Adrenal gland (tissue), 12 donors: ENCODE measurements around the gene MCF2L. TPM values are rescaled to one million over a fixed set of nuclear protein-coding genes. Genes with fewer than 3 reads are reported as not detected.

Experiments
- DNase-seq, 7 donors: peaks; one replicate each; pipeline ENCODE4 v3.0.0-alpha.2; 2019 to 2020
- H3K27ac ChIP-seq, 5 donors: fragments of 200-600 bp; sonication (generic) in 4 of 5; 1 replicate in 3 of 5; 2 replicates in 2 of 5; pipeline versions ENCODE4 v1.5.1 to v1.8.0; 2016 to 2020; ENCODE audit warnings: mild to moderate bottlenecking in 1 of 5
- H3K27me3 ChIP-seq: fragments of 200-600 bp; 2 replicates; pipeline ENCODE4 v1.8.0; 2021
- H3K36me3 ChIP-seq, 2 donors: fragments of 200-600 bp; replicated peaks in 1 of 2; 1 replicate in 1 of 2; 2 replicates in 1 of 2; pipeline versions ENCODE4 v1.5.1 to v1.8.0; 2018 to 2022
- H3K4me1 ChIP-seq, 2 donors: fragments of 200-600 bp; replicated peaks in 1 of 2; 1 replicate in 1 of 2; 2 replicates in 1 of 2; pipeline versions ENCODE4 v1.5.1 to v1.8.0; 2018 to 2021
- H3K4me3 ChIP-seq, 4 donors: fragments of 200-600 bp; sonication (generic) in 3 of 4; one replicate each; pipeline ENCODE4 v1.5.1; 2016 to 2018
- H3K9me3 ChIP-seq, 3 donors: fragments of 200-600 bp; sonication (generic) in 1 of 3; replicated peaks in 1 of 3; 1 replicate in 2 of 3; 2 replicates in 1 of 3; pipeline versions ENCODE4 v1.5.1 to v1.8.0; 2016 to 2021
- CTCF ChIP-seq, 6 experiments: fragments of 450-650 bp in 4 of 6; fragments of 200-600 bp in 2 of 6; sonication (generic) in 1 of 6; IDR thresholded peaks; 1 replicate in 5 of 6; 2 replicates in 1 of 6; pipeline versions ENCODE4 v1.5.1 to v1.8.0; 2016 to 2021; ENCODE audit warnings: antibody characterized with exemption in 6 of 6, mild to moderate bottlenecking in 2 of 6, moderate library complexity in 1 of 6
- POLR2A ChIP-seq, 2 donors: fragments of 450-650 bp; IDR thresholded peaks; one replicate each; pipeline ENCODE4 v1.6.1; 2017; ENCODE audit warnings: antibody characterized with exemption in 2 of 2, mild to moderate bottlenecking in 2 of 2, moderate library complexity in 1 of 2
- WGBS, 4 donors: extraction: QIAGEN DNeasy Blood & Tissue Kit in 2 of 4; methylation state at CpG; one replicate each; pipeline versions ENCODE4 v1.1.5 to v1.1.7; 2013 to 2017; 5-methylcytosine and 5-hydroxymethylcytosine counted together
- intact Hi-C, 2 donors: fragments of 100-400 bp; cut with DNase I; formaldehyde crosslinking; loops; one replicate each; pipeline versions ENCODE4 v1.14.1 to v1.15.0; 2022 to 2023
- polyA plus RNA-seq, 3 donors: library from polyadenylated mRNA; stranded (reverse); fragments of 200-250 nt in 2 of 3; fragments of 350-450 nt in 1 of 3; fragmentation: Illumina TruSeq in 1 of 3; extraction: RNeasy Lipid Tissue Mini Kit (QIAGEN cat#74804) in 1 of 3; gene quantifications; one replicate each; pipeline ENCODE4 v1.2.3, GENCODE V29; 2013 to 2014
- total RNA-seq, 9 donors: library from RNA; depleted of rRNA in 4 of 9; stranded (reverse); fragments of >200 nt in 4 of 9; fragments of 120-200 nt in 1 of 9; fragmentation: NEBNext Ultra II Directional in 1 of 9; extraction: Animal tissue kit (Norgen Biotek cat#: 25700) in 1 of 9; gene quantifications; one replicate each; pipeline versions ENCODE4 v1.1.0 to v1.2.4, GENCODE V29; 2013 to 2023
- donor health status: healthy with polysubstance abuse.
- donor health status: Bipolar disorder and iron deficiency.
- donor health status: DM: yes; HTN: yes; CAD: no.
- donor health status: DM: no; HTN: no; CAD: no.
- donor health status: DM: no; HTN: no; CAD: no.
- donor health status: DM: yes; HTN: yes; CAD: no.

The MCF2L gene
- total and polyA plus RNA-seq, 12 donors: 7.6 to 49.0 (median 15.3) TPM

- Histone ChIP-seq H3K27me3 (no peaks in the 10 kb centered on the region), H3K9me3 (no peaks in the 10 kb centered on the region), H3K36me3 (no peaks in the 10 kb centered on the region), H3K27ac (peak overlapping the region in 3 of 5 donors; percentile 17 to 81 (median 80)), H3K4me1 (no peaks in the 10 kb centered on the region), H3K4me3 (peak overlapping the region in 1 of 4 donors; percentile 32)
- 48 to 72% (median 61%) methylated on average over 18 to 25 of the region's 25 CpGs for WGBS, 4 donors
- TF ChIP-seq CTCF (IDR thresholded peaks at IDR 0.05) (no peak), POLR2A (IDR thresholded peaks at IDR 0.05) (peak in 1 of 2 donors; percentile 27)
- peak in 4 of 7 donors; percentile 34 to 72 (median 49) for DNase-seq
- intact Hi-C loops: no loop called here
Measured at GRCh38 chr13:112978561-112979405, 9.8 kb downstream of the MCF2L start.

- WGBS, 4 donors: 74 to 86% (median 77%) methylated on average over 11 to 24 of the region's 24 CpGs
- intact Hi-C loops: no loop called here
Measured at GRCh38 chr13:112979406-112979902, 10.4 kb downstream of the MCF2L start.

GRCh38 chr13:112980434-112980833 is 11.4 kb downstream of the MCF2L start:
- TF ChIP-seq CTCF (IDR thresholded peaks at IDR 0.05) (no peak), POLR2A (IDR thresholded peaks at IDR 0.05) (no peak)
- H3K4me1 ChIP-seq: no peaks in the 10 kb centered on the region
- H3K4me3 ChIP-seq: peak overlapping the region in 1 of 4 donors; percentile 32
- intact Hi-C loops: no loop called here
- H3K36me3 ChIP-seq: no peaks in the 10 kb centered on the region
- peak in 1 of 7 donors; percentile 65 for DNase-seq
- peak overlapping the region in 2 of 5 donors; percentile 80 to 81 for H3K27ac ChIP-seq
- 46 to 83% (median 58%) methylated on average over 6 to 18 of the region's 18 CpGs for WGBS, 4 donors
- no peaks in the 10 kb centered on the region for H3K9me3 ChIP-seq
- H3K27me3 ChIP-seq: no peaks in the 10 kb centered on the region

More at GRCh38 chr13:112979406-112979902, 10.4 kb downstream of the MCF2L start:
- Histone ChIP-seq H3K36me3 (no peaks in the 10 kb centered on the region), H3K4me1 (no peaks in the 10 kb centered on the region), H3K27me3 (no peaks in the 10 kb centered on the region), H3K4me3 (peak overlapping the region in 1 of 4 donors; percentile 32), H3K27ac (peak overlapping the region in 3 of 5 donors; percentile 17 to 81 (median 80)), H3K9me3 (no peaks in the 10 kb centered on the region)
- no peak for DNase-seq
- TF ChIP-seq CTCF (IDR thresholded peaks at IDR 0.05): no peak
- no peak for TF ChIP-seq POLR2A (IDR thresholded peaks at IDR 0.05)

- DNase-seq: no peak
- Histone ChIP-seq H3K27me3 (no peaks in the 10 kb centered on the region), H3K9me3 (no peaks in the 10 kb centered on the region), H3K4me3 (no peak overlapping the region), H3K36me3 (no peaks in the 10 kb centered on the region), H3K27ac (peak overlapping the region in 3 of 5 donors; percentile 19 to 81 (median 80)), H3K4me1 (no peaks in the 10 kb centered on the region)
- no peak for TF ChIP-seq POLR2A (IDR thresholded peaks at IDR 0.05)
- no peak for TF ChIP-seq CTCF (IDR thresholded peaks at IDR 0.05)
- intact Hi-C loops: no loop called here
- 77 to 90% (median 87%) methylated on average over 6 to 20 of the region's 20 CpGs for WGBS, 4 donors
Measured at GRCh38 chr13:112981451-112981850, 12.4 kb downstream of the MCF2L start.
